ENCODE data around the gene CD47.

GRCh38 chr3:108041253-108041652 lies 49.6 kb downstream of the CD47 start:
- TF ChIP-seq CTCF (conservative IDR thresholded peaks at IDR 0.05; ENCODE audit: low read depth, low read length): no peak
- no peak for TF ChIP-seq EZH2 (IDR thresholded peaks at IDR 0.05; ENCODE audit: low read length, unreplicated experiment)
- TF ChIP-seq EZH2phosphoT487 (IDR thresholded peaks at IDR 0.05; ENCODE audit: borderline replicate concordance, low read length): no peak

All from PC-3 (cell line).